NT2/D1 (cell line): ENCODE measurements around the gene CDH1.
A peak's percentile ranks its signal among the peaks of the same experiment; 100 is the strongest.

Source experiments
- DNase-seq: peaks from one replicate; pipeline ENCODE4 v3.0.0-alpha.2; 2011; ENCODE audit warnings: low read depth, low spot score
- H3K27me3 ChIP-seq: 2 replicates; pipeline ENCODE4 v1.6.0; 2011; ENCODE audit warnings: mild to moderate bottlenecking; ENCODE audit not compliant: insufficient read length, insufficient read depth
- H3K36me3 ChIP-seq: 2 replicates; pipeline ENCODE4 v1.6.1; 2011; ENCODE audit warnings: mild to moderate bottlenecking, low read length, mixed read lengths; ENCODE audit not compliant: insufficient read depth, insufficient read length
- H3K4me1 ChIP-seq: 2 replicates; pipeline ENCODE4 v1.5.1; 2011; ENCODE audit not compliant: insufficient read depth, insufficient read length
- H3K4me3 ChIP-seq: 2 replicates; pipeline ENCODE4 v1.5.1; 2011; ENCODE audit warnings: low read depth; ENCODE audit not compliant: insufficient read length
- H3K9ac ChIP-seq: 2 replicates; pipeline ENCODE4 v1.6.0; 2011; ENCODE audit warnings: low read depth; ENCODE audit not compliant: insufficient read length
- H3K9me3 ChIP-seq: 2 replicates; pipeline ENCODE4 v1.5.1; 2011; ENCODE audit warnings: mild to moderate bottlenecking, low read length; ENCODE audit not compliant: insufficient read depth
- SUZ12 ChIP-seq: IDR thresholded peaks from 2 replicates; pipeline ENCODE4 v1.6.1; 2011; ENCODE audit not compliant: insufficient read length, insufficient read depth; ENCODE audit errors: extremely low read depth
- YY1 ChIP-seq: IDR thresholded peaks from 2 replicates; pipeline ENCODE4 v1.6.1; 2011; ENCODE audit not compliant: insufficient read length, insufficient read depth
- ZNF274 ChIP-seq: IDR thresholded peaks from 2 replicates; pipeline ENCODE4 v1.6.1; 2011; ENCODE audit warnings: mild to moderate bottlenecking, low read depth, low read length

Gene CDH1

GRCh38 chr16:68732042-68732680 is 4.9 kb upstream of the CDH1 start:
- Histone ChIP-seq H3K36me3 (no peaks in the 10 kb centered on the region), H3K9me3 (peaks cover 14% of the 10 kb centered on the region; the same call in 1 of the 2 replicates), H3K9ac (peak overlapping the region; percentile 47), H3K27me3 (no peaks in the 10 kb centered on the region), H3K4me3 (no peak overlapping the region), H3K4me1 (peaks cover 3% of the 10 kb centered on the region)
- no peak for TF ChIP-seq ZNF274
- TF ChIP-seq YY1 = no peak
- no peak for TF ChIP-seq SUZ12
- DNase-seq = peak; percentile 63

GRCh38 chr16:68732741-68733399 is 4.2 kb upstream of the CDH1 start:
- Histone ChIP-seq H3K4me1 (peaks cover 3% of the 10 kb centered on the region), H3K36me3 (no peaks in the 10 kb centered on the region), H3K9ac (peak overlapping the region; percentile 47), H3K4me3 (no peak overlapping the region), H3K9me3 (peaks cover 14% of the 10 kb centered on the region; the same call in 1 of the 2 replicates), H3K27me3 (peaks cover 3% of the 10 kb centered on the region)
- TF ChIP-seq SUZ12 (no peak), YY1 (no peak), ZNF274 (no peak)
- DNase-seq = no peak

- no peak for DNase-seq
- no peak overlapping the region for H3K9ac ChIP-seq
- TF ChIP-seq YY1 (no peak), SUZ12 (no peak), ZNF274 (no peak)
- H3K4me3 ChIP-seq = no peak overlapping the region
- H3K9me3 ChIP-seq = peaks cover 14% of the 10 kb centered on the region; the same call in 1 of the 2 replicates
- peaks cover 2% of the 10 kb centered on the region for H3K4me1 ChIP-seq
- no peaks in the 10 kb centered on the region for H3K36me3 ChIP-seq
- H3K27me3 ChIP-seq = peaks cover 3% of the 10 kb centered on the region
Observed at GRCh38 chr16:68733570-68733969, 3.5 kb upstream of the CDH1 start.

- Histone ChIP-seq H3K36me3 (no peaks in the 10 kb centered on the region), H3K4me1 (no peaks in the 10 kb centered on the region), H3K9me3 (peaks cover 14% of the 10 kb centered on the region; the same call in 1 of the 2 replicates), H3K27me3 (peaks cover 3% of the 10 kb centered on the region), H3K9ac (no peak overlapping the region), H3K4me3 (no peak overlapping the region)
- TF ChIP-seq YY1 (no peak), ZNF274 (no peak), SUZ12 (no peak)
- DNase-seq = no peak
Observed at GRCh38 chr16:68734782-68735181, 2.3 kb upstream of the CDH1 start.

- peaks cover 5% of the 10 kb centered on the region for H3K4me1 ChIP-seq
- no peak overlapping the region for H3K4me3 ChIP-seq
- DNase-seq = no peak
Observed at GRCh38 chr16:68736561-68736960, 531 bp upstream of the CDH1 start.

GRCh38 chr16:68737730-68738629 is 888 bp downstream of the CDH1 start:
- Histone ChIP-seq H3K9me3 (peaks cover 14% of the 10 kb centered on the region; the same call in 1 of the 2 replicates), H3K36me3 (peaks cover 2% of the 10 kb centered on the region), H3K4me3 (peak overlapping the region; percentile 78), H3K27me3 (peaks cover 3% of the 10 kb centered on the region), H3K9ac (peak overlapping the region; percentile 88), H3K4me1 (peaks cover 5% of the 10 kb centered on the region)
- DNase-seq = no peak
- TF ChIP-seq SUZ12 = no peak
- TF ChIP-seq ZNF274 = no peak
- no peak for TF ChIP-seq YY1

More at GRCh38 chr16:68736561-68736960, 531 bp upstream of the CDH1 start:
- Histone ChIP-seq H3K9ac (no peak overlapping the region), H3K36me3 (peaks cover 2% of the 10 kb centered on the region), H3K9me3 (peaks cover 14% of the 10 kb centered on the region; the same call in 1 of the 2 replicates), H3K27me3 (peaks cover 3% of the 10 kb centered on the region)
- TF ChIP-seq YY1 (no peak), SUZ12 (no peak), ZNF274 (no peak)
